HG02884 (cell line): ENCODE results near the gene SNX13.
"Not testable (repeated sequence)": the region's sequence is repeated elsewhere in the genome, so short reads cannot be mapped to it uniquely, and the experiment has no call there.

Experiments
- ATAC-seq: cut with Tn5 transposase; IDR thresholded peaks from one replicate; pipeline ENCODE4 v1.9.1; 2021; ENCODE audit warnings: mild to moderate bottlenecking, moderate library complexity; ENCODE audit not compliant: unreplicated experiment

Gene SNX13

DNA sequence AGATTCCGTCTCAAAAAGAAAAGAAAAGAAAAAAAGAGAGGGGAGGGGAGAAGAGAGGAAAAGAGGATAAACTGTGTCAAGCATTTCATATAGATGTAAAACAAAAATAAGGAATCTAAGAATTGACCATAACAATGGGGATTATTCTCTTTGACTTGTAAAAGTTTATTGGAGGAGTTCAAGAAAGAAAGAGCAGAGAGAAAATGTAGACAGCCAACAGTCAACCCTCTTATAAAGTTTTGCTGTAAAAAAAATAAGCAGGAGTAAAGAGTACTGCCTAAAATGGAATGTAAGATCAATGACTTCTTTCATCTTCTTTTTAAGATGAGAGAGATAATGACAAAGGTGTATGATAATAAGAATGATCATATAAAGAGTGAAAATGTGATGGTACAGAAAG, 87.9 kb downstream of the SNX13 start:
- no peak for ATAC-seq

DNA sequence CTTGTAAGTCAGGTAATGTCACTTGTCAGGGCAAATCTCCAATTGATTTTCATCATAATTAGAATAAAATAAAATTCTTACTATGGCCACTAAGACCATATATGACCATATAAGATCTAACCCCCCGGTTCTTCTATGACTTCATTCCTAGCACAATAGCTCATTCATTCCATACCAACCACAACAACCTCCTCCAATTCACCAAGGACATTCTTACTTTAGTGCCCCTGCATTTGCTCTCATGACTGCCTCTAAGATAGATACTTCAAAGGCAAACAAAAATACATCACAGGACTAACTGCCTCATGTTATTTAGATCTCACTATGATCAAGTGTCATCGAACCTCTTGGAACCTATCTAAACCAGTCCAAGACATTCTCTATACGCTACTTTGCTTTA, 90.8 kb downstream of the SNX13 start:
- ATAC-seq, result no peak

DNA sequence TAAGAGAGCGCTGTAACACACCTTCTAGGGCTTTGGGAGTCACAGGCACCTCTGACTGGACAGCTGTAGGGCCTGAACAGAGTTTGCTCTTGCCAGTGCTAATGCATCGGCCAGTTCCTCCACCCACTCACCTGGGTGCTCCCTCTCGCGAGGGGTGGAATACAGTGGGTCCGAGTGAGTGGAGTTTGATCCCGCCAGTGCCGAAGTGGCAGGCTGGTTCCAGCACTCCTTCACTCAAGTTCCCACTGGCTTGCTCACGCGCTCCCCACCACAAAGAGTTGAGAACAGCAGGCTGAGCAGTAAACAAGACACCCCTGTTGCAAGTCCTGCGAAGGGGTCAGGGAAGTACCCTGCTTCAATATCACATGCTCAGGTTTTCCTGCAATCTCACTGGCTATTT, 91.8 kb downstream of the SNX13 start:
- ATAC-seq, result no peak

DNA sequence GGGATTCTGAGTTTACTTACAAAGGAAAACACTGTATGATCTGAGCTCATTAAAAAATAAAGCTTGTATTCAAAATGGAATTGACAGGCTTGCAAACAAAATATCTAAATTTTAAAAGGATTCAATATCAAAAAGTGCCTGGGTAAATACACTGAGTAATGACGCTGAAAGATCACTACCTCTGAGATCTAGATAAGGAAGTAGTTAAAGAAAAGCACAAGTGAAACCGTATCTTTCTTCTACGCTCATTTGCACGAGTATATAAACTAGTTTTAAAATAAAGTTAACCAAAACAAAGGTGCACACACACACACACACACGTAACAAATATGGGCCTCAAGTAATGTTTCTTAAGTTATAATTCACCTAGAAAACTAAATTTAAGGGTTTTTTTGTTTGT, 93.4 kb downstream of the SNX13 start:
- no peak for ATAC-seq

DNA sequence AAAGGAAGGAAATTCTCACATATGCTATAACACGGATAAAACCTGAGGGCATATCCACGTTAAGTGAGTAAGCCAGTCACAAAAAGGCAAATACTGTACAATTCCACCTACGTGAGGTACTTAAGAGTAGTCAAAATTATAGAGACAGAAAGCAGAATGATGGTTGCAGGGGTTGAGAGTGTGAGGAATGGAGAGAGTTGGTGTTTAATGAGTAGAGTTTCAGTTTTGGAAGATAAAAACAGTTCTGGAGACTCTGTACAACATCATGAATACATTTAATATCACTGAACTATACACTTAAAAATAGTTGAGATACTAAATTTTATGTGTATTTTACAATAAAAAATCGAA, 95.1 kb downstream of the SNX13 start:
- ATAC-seq, result no peak

DNA sequence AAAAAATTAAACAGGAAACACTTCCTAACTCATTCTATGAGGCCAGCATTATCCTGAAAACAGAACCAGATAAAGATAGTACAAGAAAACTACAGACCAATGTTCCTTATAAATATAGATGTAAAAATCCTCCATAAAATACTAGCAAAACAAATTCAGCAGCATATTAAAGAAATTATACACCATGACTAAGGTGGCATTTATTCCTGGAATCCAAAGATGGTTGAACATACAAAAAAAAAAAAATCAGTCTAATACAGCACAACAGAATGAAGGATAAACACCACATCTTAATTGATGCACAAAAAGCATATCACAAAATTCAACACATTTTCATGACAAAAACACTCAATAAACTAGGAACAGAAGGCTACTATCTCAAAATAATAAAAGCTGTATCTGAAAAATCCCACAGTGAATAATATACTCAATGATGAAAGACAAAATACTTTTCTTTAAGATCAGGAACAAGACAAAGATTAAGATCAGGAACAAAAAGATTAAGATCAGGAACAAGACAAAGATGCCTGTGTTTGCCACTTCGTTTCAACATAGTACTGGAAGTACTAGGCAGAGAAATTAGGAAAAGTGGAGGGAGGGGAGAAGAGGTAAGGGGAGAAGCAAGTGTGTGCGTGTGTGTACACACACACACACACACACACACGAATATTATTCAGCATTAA, 95.6 kb downstream of the SNX13 start:
- ATAC-seq, result no peak

DNA sequence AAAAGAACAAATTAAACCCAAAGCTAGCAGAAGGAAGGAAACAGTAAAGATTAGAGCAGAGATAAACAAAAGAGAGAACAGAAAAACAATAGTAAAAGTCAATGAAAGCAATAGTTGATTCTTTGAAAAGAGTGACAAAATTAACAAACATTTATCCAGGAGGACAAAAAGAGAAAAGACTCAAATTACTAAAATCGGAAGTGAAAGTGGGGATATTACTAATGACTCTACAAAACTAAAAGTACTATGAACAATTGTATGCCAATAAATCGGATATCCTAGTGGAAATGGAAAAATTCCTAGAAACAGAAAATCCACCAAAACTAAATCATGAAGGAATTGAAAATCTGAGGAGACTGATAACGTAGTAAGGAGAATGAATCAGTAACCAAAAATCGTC, 96.3 kb downstream of the SNX13 start:
- no peak for ATAC-seq

DNA sequence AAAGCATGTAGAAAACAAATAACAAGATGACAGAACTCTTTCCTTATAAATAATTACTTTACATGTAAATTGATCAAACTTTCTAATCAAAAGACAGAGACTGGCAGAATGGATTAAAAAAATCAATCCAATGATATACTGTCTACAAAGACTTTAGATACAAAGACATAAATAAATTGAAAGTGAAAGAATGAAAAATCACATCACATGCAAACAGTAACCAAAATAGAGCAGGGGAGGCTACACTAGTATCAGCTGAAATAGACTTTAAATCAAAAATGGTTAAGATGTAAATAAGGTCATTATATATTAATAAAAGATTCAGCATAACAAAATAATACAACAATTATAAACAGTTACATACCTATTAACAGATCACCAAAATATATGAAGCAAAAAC, 97.3 kb downstream of the SNX13 start:
- ATAC-seq, result no peak

DNA sequence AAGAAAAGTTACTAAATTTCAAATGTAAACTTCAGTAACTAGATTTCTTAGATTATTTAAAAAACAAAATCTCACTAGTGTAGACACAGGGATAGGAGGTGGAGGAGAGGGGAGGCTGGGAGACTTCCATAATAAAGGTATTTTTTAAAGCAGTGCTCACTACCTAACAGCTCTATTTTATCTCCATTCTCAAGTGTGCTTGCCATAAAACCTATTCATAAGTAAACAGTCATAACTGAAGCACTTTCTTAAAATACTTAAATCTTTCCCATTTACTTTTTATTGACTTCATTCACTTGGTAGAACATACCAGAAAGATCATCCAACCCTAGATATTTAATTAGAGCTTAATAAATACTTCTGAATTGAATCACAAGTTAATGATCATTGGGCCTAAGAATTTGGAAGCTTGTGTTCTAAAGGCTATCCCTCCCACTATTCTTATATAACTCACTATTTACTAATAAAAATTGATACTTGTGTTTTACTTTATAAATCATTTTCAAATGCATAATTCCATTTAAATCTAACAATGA, 107.4 kb downstream of the SNX13 start:
- no peak for ATAC-seq

DNA sequence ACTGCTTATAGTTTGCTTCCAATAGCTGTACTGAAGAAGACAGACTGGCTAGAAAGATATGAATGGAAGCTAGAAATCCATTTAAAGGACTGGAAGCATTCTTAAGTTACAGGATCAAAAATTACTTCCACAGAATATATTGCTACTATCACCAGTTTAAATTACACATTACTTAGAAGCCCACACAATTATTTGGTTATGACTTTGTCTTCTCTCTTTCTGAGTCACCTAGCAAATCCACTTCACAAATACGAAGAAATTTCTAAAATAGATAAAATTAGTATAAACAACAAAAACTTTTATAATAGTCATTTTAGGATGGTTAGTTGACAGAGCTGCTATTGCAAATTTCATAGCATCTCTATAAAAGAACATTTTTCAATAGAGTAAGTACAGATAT, 108.1 kb downstream of the SNX13 start:
- ATAC-seq, result no peak

DNA sequence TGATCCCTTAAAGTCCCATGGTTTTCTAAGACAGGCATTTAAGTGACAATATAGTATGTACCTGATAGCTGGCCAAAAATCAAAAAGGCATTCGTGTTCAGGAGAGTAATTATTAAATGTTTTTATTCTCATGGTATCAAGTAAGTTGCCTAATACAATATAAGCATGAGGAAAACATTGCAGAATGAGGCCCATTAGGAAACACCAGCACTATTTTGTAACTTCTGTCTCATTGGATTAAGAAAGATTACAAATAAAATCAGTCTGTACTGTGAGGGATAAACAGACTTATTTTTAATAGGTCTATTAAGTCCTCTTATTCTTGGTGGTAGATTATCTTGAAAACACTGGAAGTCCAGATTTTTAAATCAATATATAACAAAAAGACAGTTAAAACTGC, 110.1 kb downstream of the SNX13 start:
- no peak for ATAC-seq

DNA sequence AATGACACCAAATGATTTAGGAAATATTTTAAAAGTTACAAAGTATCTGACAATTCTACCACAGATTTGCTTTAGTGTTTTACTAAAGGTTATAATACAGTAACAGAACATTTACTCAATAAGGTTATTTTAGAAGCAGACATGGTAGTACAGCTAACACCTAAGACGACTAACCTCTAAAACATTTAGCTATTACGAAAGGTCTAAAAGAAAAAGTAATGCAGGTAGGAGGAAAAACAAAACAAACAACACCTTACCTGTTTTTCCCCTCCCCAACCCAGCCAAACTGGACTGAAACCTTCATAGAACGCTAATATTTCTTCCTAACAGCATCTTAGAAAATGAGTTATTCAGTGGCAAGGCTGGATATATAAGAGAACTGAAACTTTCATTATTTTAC, 111.3 kb downstream of the SNX13 start:
- no peak for ATAC-seq

DNA sequence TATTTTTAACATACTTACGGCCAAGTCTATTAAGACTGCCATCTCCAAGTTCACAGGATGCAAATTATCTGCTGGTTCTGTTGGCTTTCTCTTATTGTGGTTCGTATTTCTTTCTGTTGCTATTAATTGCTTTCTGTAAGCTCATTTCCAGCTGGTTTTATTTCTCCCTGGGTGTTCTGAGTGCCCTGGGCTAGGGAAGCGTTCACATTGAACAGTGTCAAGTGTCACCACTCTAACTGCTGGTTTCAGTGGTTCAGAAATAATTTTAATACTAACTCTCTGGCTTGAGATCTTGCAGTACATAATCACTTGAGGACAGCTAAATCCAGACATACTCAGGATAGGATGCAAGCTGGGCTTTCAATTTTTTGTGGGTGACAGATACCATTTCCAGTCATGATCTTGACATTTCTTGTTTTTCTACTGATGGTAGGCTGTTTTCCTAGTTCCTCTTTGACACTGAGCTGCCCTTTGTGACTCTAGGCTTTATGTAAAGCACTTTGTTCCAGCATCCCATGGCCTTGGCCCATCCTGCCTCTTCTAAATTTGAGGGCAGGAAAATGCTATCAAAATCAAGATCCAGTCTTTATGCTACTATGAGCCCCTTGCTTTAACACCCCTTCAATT, 117.6 kb downstream of the SNX13 start:
- ATAC-seq, result no peak

DNA sequence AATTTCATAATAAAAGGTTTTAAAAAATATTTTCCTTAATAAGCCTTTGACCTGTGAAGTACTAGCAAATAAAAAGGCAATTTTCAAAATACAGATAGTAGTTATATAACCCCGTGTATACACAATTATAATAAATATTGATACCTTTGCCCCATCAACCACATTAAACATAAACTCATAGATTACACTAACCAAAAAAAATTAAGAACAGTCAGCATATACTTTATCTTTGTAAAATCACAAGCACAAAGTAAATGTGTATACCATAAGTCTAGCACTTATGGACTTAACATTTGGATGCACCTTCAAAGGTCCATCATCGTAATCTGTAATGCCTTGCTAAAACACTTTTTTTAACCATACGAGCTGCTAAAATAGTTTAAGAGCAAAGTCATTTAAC, 123.4 kb downstream of the SNX13 start:
- no peak for ATAC-seq

DNA sequence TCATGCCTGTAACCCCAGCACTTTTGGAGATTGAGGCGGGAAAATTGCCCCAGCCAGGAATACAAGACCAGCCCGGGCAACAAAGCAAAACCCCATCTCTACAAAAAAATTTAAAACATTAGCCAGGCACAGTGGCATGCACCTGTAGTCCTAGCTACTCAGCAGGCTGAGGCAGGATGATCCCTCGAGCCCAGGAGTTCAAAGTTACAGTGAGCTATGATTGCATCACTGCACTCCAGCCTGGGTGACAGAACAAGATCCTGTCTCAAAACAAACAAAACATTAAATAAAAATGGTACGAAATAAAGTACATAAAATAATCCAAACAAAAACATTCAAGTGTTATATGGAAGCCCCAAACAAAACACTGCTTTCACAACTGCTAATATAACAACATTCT, 125.0 kb downstream of the SNX13 start:
- no peak for ATAC-seq

DNA sequence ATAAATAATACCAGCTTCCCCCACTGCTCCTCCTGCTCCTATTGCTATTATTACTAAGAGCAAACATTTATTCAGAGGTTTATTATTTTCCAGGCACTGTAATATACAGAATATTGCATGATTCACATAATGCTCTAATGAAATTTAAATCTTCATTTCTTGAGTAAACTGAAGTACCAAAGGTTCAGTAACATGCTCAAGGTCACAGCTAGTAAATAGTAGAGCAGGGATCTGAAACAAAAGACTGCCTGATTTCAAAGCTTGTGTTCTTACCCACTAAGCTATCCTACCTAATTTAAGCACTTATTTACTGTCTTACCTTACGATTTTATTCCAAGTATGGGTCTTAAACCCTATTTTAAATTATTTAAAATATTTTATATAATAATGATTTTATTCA, 126.2 kb downstream of the SNX13 start:
- no peak for ATAC-seq

DNA sequence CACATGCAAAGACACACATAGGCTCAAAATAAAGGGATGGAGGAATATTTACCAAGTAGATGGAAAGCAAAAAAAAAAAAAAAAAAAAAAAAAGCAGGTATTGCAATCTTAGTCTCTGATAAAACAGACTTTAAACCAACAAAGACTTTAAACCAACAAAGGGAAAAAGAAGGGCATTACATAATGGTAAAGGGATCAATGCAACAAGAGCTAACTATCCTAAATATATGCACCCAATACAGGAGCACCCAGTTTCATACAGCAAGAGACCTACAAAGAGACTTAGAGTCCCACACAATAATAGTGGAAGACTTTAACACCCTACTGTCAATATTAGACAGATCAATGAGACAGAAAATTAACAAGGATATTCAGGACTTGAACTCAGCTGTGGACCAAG, 131.1 kb downstream of the SNX13 start:
- not testable (repeated sequence) for ATAC-seq

DNA sequence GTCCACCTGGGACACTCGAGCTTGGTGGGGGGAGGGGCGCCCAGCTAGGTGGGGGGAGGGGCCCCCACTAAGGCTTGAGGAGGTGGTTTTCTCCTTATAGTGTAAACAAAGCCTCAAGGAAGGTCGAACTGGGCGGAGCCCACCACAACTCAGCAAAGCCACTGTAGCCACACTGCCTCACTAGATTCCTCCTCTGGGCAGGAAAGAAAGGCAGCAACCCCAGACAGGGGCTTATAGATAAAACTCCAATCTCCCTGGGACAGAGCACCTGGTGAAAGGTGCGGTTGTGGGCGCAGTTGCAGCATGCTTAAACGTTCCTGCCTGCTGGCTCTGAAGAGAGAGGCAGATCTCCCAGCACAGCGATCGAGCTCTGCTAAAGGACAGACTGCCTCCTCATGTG, 133.1 kb downstream of the SNX13 start:
- ATAC-seq, result no peak

DNA sequence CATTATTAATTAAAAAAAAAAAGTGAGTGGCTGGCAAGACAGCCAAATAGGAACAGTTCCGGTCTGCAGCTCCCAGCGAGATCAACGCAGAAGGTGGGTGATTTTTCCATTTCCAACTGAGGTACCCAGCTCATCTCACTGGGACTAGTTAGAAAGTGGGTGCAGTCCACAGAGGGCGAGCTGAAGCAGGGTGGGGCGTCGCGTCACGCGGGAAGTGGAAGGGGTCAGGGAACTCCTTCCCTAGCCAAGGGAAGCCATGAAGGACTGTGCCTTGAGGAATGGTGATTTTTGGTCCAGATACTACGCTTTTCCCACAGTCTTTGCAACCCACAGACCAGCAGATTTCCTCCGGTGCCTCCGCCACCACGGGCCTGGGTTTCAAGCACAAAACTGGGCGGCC, 133.7 kb downstream of the SNX13 start:
- ATAC-seq, result no peak

DNA sequence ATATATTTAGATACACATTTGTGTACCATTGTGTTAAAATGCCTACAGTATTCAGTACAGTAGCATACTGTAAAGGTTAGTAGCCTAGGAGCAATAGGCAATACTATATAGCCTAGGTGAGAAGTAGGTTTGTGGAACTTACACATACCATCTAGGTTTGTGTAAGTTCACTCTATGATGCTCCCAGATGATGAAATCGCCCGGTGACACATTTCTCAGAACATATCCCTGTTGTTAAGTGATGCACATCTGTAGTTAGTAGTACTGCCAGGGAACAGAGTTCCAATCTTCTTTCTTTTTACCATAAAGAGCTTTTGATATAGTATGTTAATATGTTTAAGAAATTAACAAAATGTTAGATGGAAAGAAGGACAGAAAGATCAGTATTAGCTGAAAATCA, 138.2 kb downstream of the SNX13 start:
- no peak for ATAC-seq

DNA sequence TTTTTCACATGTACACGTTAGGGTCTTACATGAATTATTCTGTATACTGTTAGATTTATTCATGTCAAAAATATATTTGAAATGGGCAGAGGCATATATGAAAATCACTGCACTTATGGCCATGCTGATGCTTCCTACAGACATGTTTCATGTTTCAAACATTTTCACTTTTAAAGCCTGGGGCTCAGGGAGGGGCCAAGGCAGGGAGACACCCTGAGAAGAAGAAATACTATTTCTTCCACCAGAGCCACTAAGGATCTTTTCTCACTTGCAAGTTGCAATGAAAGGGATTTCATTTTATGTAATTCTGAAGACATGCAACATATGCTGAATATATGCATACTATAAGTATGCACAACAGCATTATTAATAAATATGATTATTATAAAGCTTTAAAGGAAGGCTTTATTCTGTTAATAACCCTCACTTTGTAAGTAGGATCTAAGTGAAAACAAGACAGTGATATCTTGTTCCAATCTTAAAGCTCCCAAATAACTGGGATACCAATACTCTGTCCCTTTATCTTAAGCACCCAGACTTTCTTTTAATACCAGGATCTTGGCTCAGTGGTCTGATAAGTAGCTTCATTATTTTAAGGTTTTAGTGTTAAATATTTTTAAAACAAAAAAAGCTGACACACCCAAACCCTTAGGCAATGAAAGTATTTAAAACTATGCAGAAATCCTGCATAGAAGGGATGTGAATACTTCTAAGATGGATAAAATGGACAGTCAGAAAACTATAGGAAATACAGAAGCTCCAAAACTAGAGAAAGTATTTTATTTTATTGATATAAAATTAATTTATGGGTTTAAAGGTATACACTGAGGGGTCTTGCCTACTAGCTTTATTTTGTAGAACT, 148.0 kb downstream of the SNX13 start:
- ATAC-seq, result no peak

DNA sequence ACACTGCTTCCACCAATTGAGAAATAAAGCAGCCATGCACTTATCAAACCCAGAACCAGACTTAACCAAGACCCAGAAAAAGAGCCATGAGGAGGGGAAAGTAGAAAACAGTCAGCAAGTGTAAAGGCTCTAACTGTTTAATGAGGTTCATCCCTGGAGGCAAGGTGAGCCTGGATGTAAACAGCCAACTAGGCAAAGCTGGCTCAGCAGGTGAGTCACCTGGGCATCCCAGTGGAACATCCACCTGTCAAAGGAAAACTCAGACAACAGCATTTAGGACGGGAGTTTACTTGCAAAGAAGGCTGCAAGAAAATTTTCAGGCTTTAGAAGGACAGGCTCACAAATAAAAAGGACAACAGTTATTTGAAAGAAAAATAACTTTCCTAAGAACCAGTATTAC, 153.0 kb downstream of the SNX13 start:
- no peak for ATAC-seq
